OCI-LY1 (cell line): ENCODE measurements around the gene USF2.

Source experiments
- CTCF ChIP-seq: fragments of 200-600 bp; sonication (generic), shearing (Covaris generic); IDR thresholded peaks from 2 replicates; pipeline ENCODE4 v1.5.1; 2017; ENCODE audit warnings: mild to moderate bottlenecking, antibody characterized with exemption, low read length, moderate library complexity, mixed read lengths
- EZH2 ChIP-seq: fragments of 200-600 bp; sonication (generic), shearing (Covaris generic); IDR thresholded peaks from 2 replicates; pipeline ENCODE4 v1.8.0; 2017; ENCODE audit warnings: borderline replicate concordance, mixed run types, mild to moderate bottlenecking, antibody characterized with exemption, low read length, moderate library complexity, mixed read lengths

GRCh38 chr19:35274323-35274722, 5.6 kb downstream of the USF2 start:
- TF ChIP-seq CTCF (no peak), EZH2 (no peak)
